CD14-positive monocyte (primary cell): Measurements from ENCODE around the gene KIRREL3. TPM values are rescaled to one million over a fixed set of nuclear protein-coding genes. Genes with fewer than 3 reads are reported as not detected.

ENCODE experiments used
- DNase-seq, 3 donors: peaks; one replicate each; pipeline ENCODE4 v3.0.0-alpha.2; 2011 to 2022
- H2AFZ ChIP-seq: 2 replicates; pipeline ENCODE4 v1.6.0; 2012; ENCODE audit warnings: mild to moderate bottlenecking, low read depth, low read length, inconsistent platforms; ENCODE audit not compliant: insufficient read depth, poor library complexity, severe bottlenecking
- H3K27ac ChIP-seq, 2 donors: 1 replicate in 1 of 2; 2 replicates in 1 of 2; pipeline ENCODE4 v1.5.1; 2012 to 2013; ENCODE audit warnings: low read length in 2 of 2, control low read depth in 1 of 2, inconsistent platforms in 1 of 2, low read depth in 1 of 2, mild to moderate bottlenecking in 1 of 2
- H3K27me3 ChIP-seq, 2 donors: one replicate each; pipeline versions ENCODE4 v1.6.0 to v1.6.1; 2011 to 2013; ENCODE audit warnings: low read length in 2 of 2; ENCODE audit not compliant: control insufficient read depth in 2 of 2, insufficient read depth in 2 of 2
- H3K36me3 ChIP-seq, 2 donors: replicated peaks in 1 of 2; 1 replicate in 1 of 2; 2 replicates in 1 of 2; pipeline versions ENCODE4 v1.5.1 to v1.6.1; 2012 to 2013; ENCODE audit warnings: low read length in 2 of 2, control low read depth in 1 of 2, inconsistent platforms in 1 of 2, mild to moderate bottlenecking in 1 of 2; ENCODE audit not compliant: insufficient read depth in 2 of 2, control insufficient read depth in 1 of 2
- H3K4me1 ChIP-seq, 2 donors: 1 replicate in 1 of 2; 2 replicates in 1 of 2; pipeline versions ENCODE4 v1.5.1 to v1.6.1; 2012 to 2013; ENCODE audit warnings: low read length in 2 of 2, control low read depth in 1 of 2, inconsistent platforms in 1 of 2, mild to moderate bottlenecking in 1 of 2, moderate library complexity in 1 of 2; ENCODE audit not compliant: insufficient read depth in 2 of 2, control insufficient read depth in 1 of 2
- H3K4me2 ChIP-seq: replicated peaks from 2 replicates; pipeline ENCODE3; 2012; ENCODE audit warnings: low read length, moderate library complexity, mild to moderate bottlenecking; ENCODE audit not compliant: poor library complexity, severe bottlenecking; ENCODE audit errors: extremely low read depth
- H3K4me3 ChIP-seq, 3 experiments: fragments of 200-600 bp in 1 of 3; sonication (generic) in 1 of 3; replicated peaks in 1 of 3; 1 replicate in 2 of 3; 2 replicates in 1 of 3; pipeline ENCODE4 v1.5.1; 2011 to 2013; ENCODE audit warnings: low read length in 3 of 3, mild to moderate bottlenecking in 3 of 3, control low read depth in 2 of 3, low read depth in 2 of 3, inconsistent platforms in 1 of 3, moderate library complexity in 1 of 3
- H3K79me2 ChIP-seq: 2 replicates; pipeline ENCODE4 v1.6.0; 2012; ENCODE audit warnings: mild to moderate bottlenecking, control low read depth, inconsistent platforms, low read length, moderate library complexity; ENCODE audit not compliant: insufficient read depth
- H3K9ac ChIP-seq: 2 replicates; pipeline ENCODE4 v1.6.0; 2017; ENCODE audit warnings: low read length, mild to moderate bottlenecking; ENCODE audit not compliant: insufficient read depth, poor library complexity, severe bottlenecking
- H3K9me3 ChIP-seq, 2 donors: replicated peaks in 1 of 2; 1 replicate in 1 of 2; 2 replicates in 1 of 2; pipeline versions ENCODE4 v1.5.1 to v1.6.1; 2012 to 2013; ENCODE audit warnings: low read length in 2 of 2, control low read depth in 1 of 2; ENCODE audit not compliant: control insufficient read depth in 1 of 2, insufficient read depth in 1 of 2
- H4K20me1 ChIP-seq: 2 replicates; pipeline ENCODE4 v1.6.0; 2012; ENCODE audit warnings: mild to moderate bottlenecking, low read length, control low read depth, moderate library complexity; ENCODE audit not compliant: insufficient read depth
- H3K27ac Mint-ChIP-seq, 7 donors: one replicate each; pipeline ENCODE4 v1.8.0; 2020; ENCODE audit warnings: mild to moderate bottlenecking in 7 of 7, mixed read lengths in 7 of 7, moderate library complexity in 6 of 7, inconsistent platforms in 2 of 7
- H3K27me3 Mint-ChIP-seq, 3 donors: one replicate each; pipeline ENCODE4 v1.8.0; 2021 to 2022; ENCODE audit warnings: low read depth in 3 of 3, mild to moderate bottlenecking in 3 of 3, mixed read lengths in 3 of 3, moderate library complexity in 3 of 3, inconsistent platforms in 1 of 3
- H3K36me3 Mint-ChIP-seq, 2 donors: one replicate each; pipeline ENCODE4 v1.8.0; 2020; ENCODE audit warnings: mixed read lengths in 2 of 2, inconsistent platforms in 1 of 2, mild to moderate bottlenecking in 1 of 2
- H3K4me1 Mint-ChIP-seq: one replicate; pipeline ENCODE4 v1.8.0; 2020; ENCODE audit warnings: mild to moderate bottlenecking, mixed read lengths
- H3K4me3 Mint-ChIP-seq, 2 donors: one replicate each; pipeline ENCODE4 v1.8.0; 2020; ENCODE audit warnings: mild to moderate bottlenecking in 2 of 2, mixed read lengths in 2 of 2, moderate library complexity in 1 of 2
- H3K9me3 Mint-ChIP-seq, 7 donors: one replicate each; pipeline ENCODE4 v1.8.0; 2020 to 2022; ENCODE audit warnings: mixed read lengths in 7 of 7, mild to moderate bottlenecking in 6 of 7, moderate library complexity in 6 of 7, inconsistent platforms in 2 of 7
- CTCF ChIP-seq: fragments of 200-600 bp; IDR thresholded peaks from one replicate; pipeline ENCODE4 v1.8.0; 2022; ENCODE audit warnings: antibody characterized with exemption, mild to moderate bottlenecking
- WGBS: methylation state at CpG from one replicate; pipeline ENCODE4 v1.1.5; 2013; ENCODE audit warnings: missing lambda C conversion rate; ENCODE audit not compliant: insufficient coverage; 5-methylcytosine and 5-hydroxymethylcytosine counted together
- intact Hi-C, 2 donors: fragments of 100-400 bp; cut with micrococcal nuclease; formaldehyde crosslinking; loops; one replicate each; pipeline versions ENCODE4 v1.15.0 to v1.15.1; 2023
- polyA plus RNA-seq, 3 donors: library from polyadenylated mRNA; depleted of rRNA in 1 of 3; unstranded in 2 of 3; stranded (reverse) in 1 of 3; fragments of 300-500 nt in 2 of 3; fragments of >200 nt in 1 of 3; fragmentation: Illumina TruSeq in 2 of 3; gene quantifications; 1 replicate in 2 of 3; 2 replicates in 1 of 3; pipeline ENCODE4 v1.2.3, GENCODE V29; 2012 to 2021

KIRREL3 gene
- polyA plus RNA-seq, 3 donors = not detected

GRCh38 chr11:126547691-126548090 lies 452.9 kb downstream of the KIRREL3 start:
- Histone ChIP-seq H3K4me1 (no peaks in the 10 kb centered on the region), H4K20me1 (no peaks in the 10 kb centered on the region), H3K9me3 (no peaks in the 10 kb centered on the region), H3K27me3 (peaks cover 2 to 20% of the 10 kb centered on the region in 2 donors), H2AFZ (no peak overlapping the region), H3K79me2 (no peaks in the 10 kb centered on the region), H3K4me3 (no peak overlapping the region), H3K27ac (no peak overlapping the region), H3K9ac (no peak overlapping the region), H3K36me3 (no peaks in the 10 kb centered on the region), H3K4me2 (no peak overlapping the region)
- peaks cover 0 to 4% (median 0%) of the 10 kb centered on the region in 7 donors for H3K9me3 Mint-ChIP-seq
- DNase-seq = no peak
- H3K27ac Mint-ChIP-seq = no peak overlapping the region
- no peaks in the 10 kb centered on the region for H3K4me1 Mint-ChIP-seq
- peaks cover 12 to 21% (median 21%) of the 10 kb centered on the region in 3 donors for H3K27me3 Mint-ChIP-seq
- TF ChIP-seq CTCF = no peak
- 91% methylated on average over 7 of the region's 9 CpGs for WGBS
- no peak overlapping the region for H3K4me3 Mint-ChIP-seq
- H3K36me3 Mint-ChIP-seq = no peaks in the 10 kb centered on the region
- intact Hi-C loops = no loop called here

GRCh38 chr11:126547161-126547560 lies 453.4 kb downstream of the KIRREL3 start:
- Histone ChIP-seq H3K79me2 (no peaks in the 10 kb centered on the region), H2AFZ (no peak overlapping the region), H3K4me1 (no peaks in the 10 kb centered on the region), H3K36me3 (no peaks in the 10 kb centered on the region), H3K4me3 (no peak overlapping the region), H3K9ac (no peak overlapping the region), H3K27ac (no peak overlapping the region), H3K27me3 (peaks cover 2 to 20% of the 10 kb centered on the region in 2 donors), H3K4me2 (no peak overlapping the region), H3K9me3 (no peaks in the 10 kb centered on the region), H4K20me1 (no peaks in the 10 kb centered on the region)
- Mint-ChIP-seq H3K4me3 (no peak overlapping the region), H3K27ac (no peak overlapping the region), H3K27me3 (peaks cover 12 to 22% (median 22%) of the 10 kb centered on the region in 3 donors), H3K36me3 (no peaks in the 10 kb centered on the region), H3K9me3 (peaks cover 0 to 4% (median 0%) of the 10 kb centered on the region in 7 donors), H3K4me1 (no peaks in the 10 kb centered on the region)
- intact Hi-C loops = no loop called here
- DNase-seq = no peak
- WGBS = 96% methylated on average over 5 of the region's 9 CpGs
- no peak for TF ChIP-seq CTCF
